SK-N-DZ (cell line): Measurements from ENCODE around the gene DCANP1.

Experiments used
- DNase-seq: peaks from one replicate; pipeline ENCODE4 v3.0.0-alpha.2; 2015; ENCODE audit warnings: low spot score

The DCANP1 gene

GRCh38 chr5:135442431-135443160 lies 4.6 kb downstream of the DCANP1 start:
- no peak for DNase-seq

GRCh38 chr5:135441919-135442318 lies 5.2 kb downstream of the DCANP1 start:
- no peak for DNase-seq

GRCh38 chr5:135441350-135441831 lies 5.8 kb downstream of the DCANP1 start:
- no peak for DNase-seq

- DNase-seq: no peak
Measured at GRCh38 chr5:135440916-135441315, 6.2 kb downstream of the DCANP1 start.

GRCh38 chr5:135439231-135440205 lies 7.6 kb downstream of the DCANP1 start:
- no peak for DNase-seq

- no peak for DNase-seq
Measured at GRCh38 chr5:135438636-135439221, 8.4 kb downstream of the DCANP1 start.

GRCh38 chr5:135437796-135438560 lies 9.2 kb downstream of the DCANP1 start:
- no peak for DNase-seq

- DNase-seq: no peak
Measured at GRCh38 chr5:135437422-135437795, 9.7 kb downstream of the DCANP1 start.

- DNase-seq: no peak
Measured at GRCh38 chr5:135436951-135437418, 10.2 kb downstream of the DCANP1 start.

GRCh38 chr5:135435467-135436330 lies 11.4 kb downstream of the DCANP1 start:
- DNase-seq: no peak

- no peak for DNase-seq
Measured at GRCh38 chr5:135434591-135435466, 12.3 kb downstream of the DCANP1 start.

- peak; percentile 2 for DNase-seq
Measured at GRCh38 chr5:135433681-135434426, 13.3 kb downstream of the DCANP1 start.

GRCh38 chr5:135432113-135432512 lies 15.0 kb downstream of the DCANP1 start:
- no peak for DNase-seq

GRCh38 chr5:135430135-135430437 lies 17.1 kb downstream of the DCANP1 start:
- DNase-seq: no peak

- peak; percentile 85 for DNase-seq
Measured at GRCh38 chr5:135429301-135430134, 17.6 kb downstream of the DCANP1 start.

GRCh38 chr5:135428586-135428985 lies 18.6 kb downstream of the DCANP1 start:
- no peak for DNase-seq
